ENCODE results near the gene DZIP1L. TPM values are rescaled to one million over a fixed set of nuclear protein-coding genes. Genes with fewer than 3 reads are reported as not detected.

DZIP1L gene
- total and polyA plus RNA-seq, 2 donors (not counting 3 experiments of a cell fraction or from before 2014, with no cell fraction given) = 3.0 to 17.9 TPM

DNA sequence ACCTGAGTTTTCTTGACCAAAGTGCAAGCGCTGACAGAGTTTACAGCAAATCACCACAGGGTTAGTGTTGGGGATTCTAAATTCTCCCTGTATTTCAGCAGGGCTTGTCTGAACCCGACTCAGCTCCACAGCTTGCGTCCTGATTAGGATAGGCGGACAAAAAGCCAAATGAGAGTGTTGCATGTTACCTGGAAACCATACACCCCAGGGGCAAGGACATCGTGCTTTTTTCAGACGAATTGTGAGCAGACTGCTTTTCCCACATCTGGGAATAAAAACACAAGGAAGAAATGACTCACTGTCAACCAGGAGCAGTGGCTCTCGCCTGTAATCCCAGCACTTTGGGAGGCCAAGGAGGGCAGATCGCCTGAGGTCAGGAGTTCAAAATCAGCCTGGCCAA is 3.0 kb downstream of the DZIP1L start:
- Histone ChIP-seq H3K27ac (ENCODE audit: insufficient read depth, low read depth, low read length) (no peak overlapping the region), H3K4me3 (replicated peaks in 1 of 3; ENCODE audit: insufficient read depth in 1 of 3, low read depth in 1 of 3, low read length in 3 of 3) (no peak overlapping the region), H3K4me2 (ENCODE audit: insufficient read depth, low read length) (no peak overlapping the region), H3K9me3 (replicated peaks; ENCODE audit: control insufficient read depth, insufficient read depth, low read length) (no peaks in the 10 kb centered on the region), H3K79me2 (ENCODE audit: control insufficient read depth, insufficient read depth, low read length) (no peaks in the 10 kb centered on the region), H3K27me3 (ENCODE audit: control insufficient read depth in 2 of 2, insufficient read depth in 2 of 2, low read length in 2 of 2) (no peaks in the 10 kb centered on the region), H3K36me3 (ENCODE audit: control insufficient read depth in 2 of 2, extremely low read depth in 1 of 2, insufficient read depth in 2 of 2, low read length in 2 of 2) (no peaks in the 10 kb centered on the region), H4K20me1 (replicated peaks; ENCODE audit: control insufficient read depth, extremely low read depth, insufficient read depth, low read length) (no peaks in the 10 kb centered on the region), H2AFZ (ENCODE audit: low read depth, low read length) (no peak overlapping the region), H3K9ac (replicated peaks; ENCODE audit: extremely low read depth, insufficient read depth, low read length) (no peak overlapping the region), H3K9me1 (replicated peaks; ENCODE audit: control insufficient read depth, extremely low read depth, insufficient read depth, low read length) (no peaks in the 10 kb centered on the region), H3K4me1 (ENCODE audit: control insufficient read depth, extremely low read depth, insufficient read depth, low read length) (peaks cover 5% of the 10 kb centered on the region)
- DNase-seq (ENCODE audit: low read depth, low spot score) = no peak
- no peak for FAIRE-seq
- dilution Hi-C loops (cut with MboI; ENCODE audit: extremely low pct_ligation_motif_present, low sequenced_read_pairs) = no loop called here
- ChIA-PET CTCF (no interaction called here), POLR2A (no interaction called here)
- no peak for TF ChIP-seq POLR2A (IDR thresholded peaks at IDR 0.05; ENCODE audit: low read depth, low read length)
- TF ChIP-seq, protein P1, sequence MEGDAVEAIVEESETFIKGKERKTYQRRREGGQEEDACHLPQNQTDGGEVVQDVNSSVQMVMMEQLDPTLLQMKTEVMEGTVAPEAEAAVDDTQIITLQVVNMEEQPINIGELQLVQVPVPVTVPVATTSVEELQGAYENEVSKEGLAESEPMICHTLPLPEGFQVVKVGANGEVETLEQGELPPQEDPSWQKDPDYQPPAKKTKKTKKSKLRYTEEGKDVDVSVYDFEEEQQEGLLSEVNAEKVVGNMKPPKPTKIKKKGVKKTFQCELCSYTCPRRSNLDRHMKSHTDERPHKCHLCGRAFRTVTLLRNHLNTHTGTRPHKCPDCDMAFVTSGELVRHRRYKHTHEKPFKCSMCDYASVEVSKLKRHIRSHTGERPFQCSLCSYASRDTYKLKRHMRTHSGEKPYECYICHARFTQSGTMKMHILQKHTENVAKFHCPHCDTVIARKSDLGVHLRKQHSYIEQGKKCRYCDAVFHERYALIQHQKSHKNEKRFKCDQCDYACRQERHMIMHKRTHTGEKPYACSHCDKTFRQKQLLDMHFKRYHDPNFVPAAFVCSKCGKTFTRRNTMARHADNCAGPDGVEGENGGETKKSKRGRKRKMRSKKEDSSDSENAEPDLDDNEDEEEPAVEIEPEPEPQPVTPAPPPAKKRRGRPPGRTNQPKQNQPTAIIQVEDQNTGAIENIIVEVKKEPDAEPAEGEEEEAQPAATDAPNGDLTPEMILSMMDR (IDR thresholded peaks at IDR 0.05; ENCODE audit: extremely low read depth in 1 of 2, insufficient read depth in 1 of 2, low read depth in 1 of 2, low read length in 2 of 2) = no peak
- TF ChIP-seq MYC (IDR thresholded peaks at IDR 0.05; ENCODE audit: low read depth, low read length) = no peak
- no peak for TF ChIP-seq FOS (IDR thresholded peaks at IDR 0.05; ENCODE audit: borderline replicate concordance, insufficient read depth, low read length)
- TF ChIP-seq, protein P2, sequence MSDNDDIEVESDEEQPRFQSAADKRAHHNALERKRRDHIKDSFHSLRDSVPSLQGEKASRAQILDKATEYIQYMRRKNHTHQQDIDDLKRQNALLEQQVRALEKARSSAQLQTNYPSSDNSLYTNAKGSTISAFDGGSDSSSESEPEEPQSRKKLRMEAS (IDR thresholded peaks at IDR 0.05; ENCODE audit: insufficient read depth, insufficient read length) = no peak
- TF ChIP-seq JUN (IDR thresholded peaks at IDR 0.05; ENCODE audit: borderline replicate concordance, insufficient read depth, insufficient read length, low read depth) = no peak
- no peak for TF ChIP-seq GATA2 (IDR thresholded peaks at IDR 0.05; ENCODE audit: insufficient read depth, insufficient read length, low read depth, low read length)
- TF ChIP-seq POLR2AphosphoS5 (IDR thresholded peaks at IDR 0.05; ENCODE audit: insufficient read depth, low read depth, low read length) = no peak
- no peak for TF ChIP-seq EZH2 (IDR thresholded peaks at IDR 0.05; ENCODE audit: borderline replicate concordance, low read depth, low read length, severe bottlenecking)
- no TSS peak for BruUV-seq (replicated peaks)
- intact Hi-C loops (cut with micrococcal nuclease) = no loop called here

All from endothelial cell of umbilical vein (primary cell).